Measurements from ENCODE around the gene STK11.

STK11 gene

DNA sequence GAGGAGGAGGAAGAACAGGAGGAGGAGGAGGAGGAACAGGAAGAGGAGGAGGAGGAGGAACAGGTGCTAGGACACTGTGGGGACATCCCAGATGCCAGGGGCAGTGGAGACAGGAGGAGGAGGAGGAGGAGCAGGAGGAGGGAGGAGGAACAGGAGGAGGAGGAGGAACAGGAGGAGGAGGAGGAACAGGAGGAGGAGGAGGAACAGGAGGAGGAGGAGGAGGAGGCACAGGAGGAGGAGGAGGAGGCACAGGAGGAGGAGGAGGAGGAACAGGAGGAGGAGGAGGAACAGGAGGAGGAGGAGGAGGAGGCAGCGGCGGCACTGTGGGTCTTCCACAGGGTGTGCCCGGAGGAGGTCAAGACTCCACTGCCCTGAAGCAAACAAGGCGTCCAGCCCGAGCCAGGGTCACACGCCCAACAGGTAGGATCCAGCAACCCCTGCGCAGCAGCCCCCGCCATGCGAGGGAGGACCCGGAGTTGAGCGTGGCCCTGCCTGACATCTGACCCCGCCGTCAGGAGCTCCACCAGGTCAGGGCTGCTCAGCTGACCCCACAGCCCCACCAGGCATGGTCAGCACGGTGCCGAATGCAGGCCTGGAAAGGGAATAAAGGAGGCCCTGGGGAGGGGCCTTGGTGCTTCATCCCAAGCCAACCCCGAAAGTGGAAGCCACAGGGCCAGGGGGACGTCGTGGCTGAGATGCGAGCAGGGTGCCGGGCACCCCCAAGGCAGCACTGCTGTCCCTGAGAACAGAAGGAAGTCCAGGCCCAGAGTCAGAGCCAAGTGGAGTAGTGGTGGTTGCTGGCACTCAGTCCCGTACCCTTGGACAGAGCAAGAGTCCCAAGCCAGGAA lies 40.7 kb upstream of the STK11 start:
- ChIA-PET POLR2A (no interaction called here), CTCF (no interaction called here)
- TF ChIP-seq, protein P1, sequence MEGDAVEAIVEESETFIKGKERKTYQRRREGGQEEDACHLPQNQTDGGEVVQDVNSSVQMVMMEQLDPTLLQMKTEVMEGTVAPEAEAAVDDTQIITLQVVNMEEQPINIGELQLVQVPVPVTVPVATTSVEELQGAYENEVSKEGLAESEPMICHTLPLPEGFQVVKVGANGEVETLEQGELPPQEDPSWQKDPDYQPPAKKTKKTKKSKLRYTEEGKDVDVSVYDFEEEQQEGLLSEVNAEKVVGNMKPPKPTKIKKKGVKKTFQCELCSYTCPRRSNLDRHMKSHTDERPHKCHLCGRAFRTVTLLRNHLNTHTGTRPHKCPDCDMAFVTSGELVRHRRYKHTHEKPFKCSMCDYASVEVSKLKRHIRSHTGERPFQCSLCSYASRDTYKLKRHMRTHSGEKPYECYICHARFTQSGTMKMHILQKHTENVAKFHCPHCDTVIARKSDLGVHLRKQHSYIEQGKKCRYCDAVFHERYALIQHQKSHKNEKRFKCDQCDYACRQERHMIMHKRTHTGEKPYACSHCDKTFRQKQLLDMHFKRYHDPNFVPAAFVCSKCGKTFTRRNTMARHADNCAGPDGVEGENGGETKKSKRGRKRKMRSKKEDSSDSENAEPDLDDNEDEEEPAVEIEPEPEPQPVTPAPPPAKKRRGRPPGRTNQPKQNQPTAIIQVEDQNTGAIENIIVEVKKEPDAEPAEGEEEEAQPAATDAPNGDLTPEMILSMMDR (IDR thresholded peaks at IDR 0.05; ENCODE audit: control extremely low read depth, extremely low read depth, low read depth, missing control alignments) = no peak
- no peak for DNase-seq (ENCODE audit: extremely low spot score)

DNA sequence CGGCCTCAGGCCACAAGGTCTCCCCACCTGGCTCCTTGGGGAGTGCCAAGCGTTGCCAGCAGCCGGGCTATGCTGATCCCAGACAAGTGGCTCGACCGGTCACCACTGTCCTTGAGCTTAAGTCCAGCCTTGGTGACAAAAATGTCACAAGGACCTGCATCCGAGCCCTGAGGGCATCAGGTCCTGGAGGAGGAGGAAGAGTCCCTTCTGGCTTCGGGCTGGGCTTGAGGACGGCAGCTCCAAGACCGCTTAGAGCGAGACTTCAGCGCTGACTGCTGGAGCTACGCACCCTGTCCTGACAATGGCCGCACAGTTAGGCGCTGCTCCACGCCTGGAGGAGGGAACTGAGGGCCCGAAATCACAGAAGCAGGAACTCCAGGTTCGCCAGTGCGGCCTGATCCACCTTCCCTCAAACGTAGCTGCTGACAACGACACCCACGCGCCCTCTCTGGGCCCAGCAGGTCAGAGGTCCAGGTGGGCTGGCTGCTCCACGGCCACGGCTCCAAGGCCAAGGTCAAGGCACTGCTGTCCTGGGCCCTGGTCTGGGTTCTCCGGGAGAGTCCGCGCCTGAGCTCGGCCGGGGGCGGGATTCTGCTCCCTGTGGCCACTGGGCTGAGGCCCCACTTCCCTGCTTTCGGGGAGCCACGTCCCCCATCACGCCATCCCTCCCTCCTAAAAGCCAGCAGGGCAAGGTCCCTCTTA lies 38.6 kb upstream of the STK11 start:
- TF ChIP-seq, protein P1 (IDR thresholded peaks at IDR 0.05; ENCODE audit: control extremely low read depth, extremely low read depth, low read depth, missing control alignments) = no peak
- POLR2A ChIA-PET = interaction anchor here (0.7 to 1.6 kb wide), 2 partner anchors 8 to 546 kb away, joined by 3 read pairs; no protein-coding TSS in a partner anchor
- no peak for DNase-seq (ENCODE audit: extremely low spot score)
- CTCF ChIA-PET = no interaction called here

DNA sequence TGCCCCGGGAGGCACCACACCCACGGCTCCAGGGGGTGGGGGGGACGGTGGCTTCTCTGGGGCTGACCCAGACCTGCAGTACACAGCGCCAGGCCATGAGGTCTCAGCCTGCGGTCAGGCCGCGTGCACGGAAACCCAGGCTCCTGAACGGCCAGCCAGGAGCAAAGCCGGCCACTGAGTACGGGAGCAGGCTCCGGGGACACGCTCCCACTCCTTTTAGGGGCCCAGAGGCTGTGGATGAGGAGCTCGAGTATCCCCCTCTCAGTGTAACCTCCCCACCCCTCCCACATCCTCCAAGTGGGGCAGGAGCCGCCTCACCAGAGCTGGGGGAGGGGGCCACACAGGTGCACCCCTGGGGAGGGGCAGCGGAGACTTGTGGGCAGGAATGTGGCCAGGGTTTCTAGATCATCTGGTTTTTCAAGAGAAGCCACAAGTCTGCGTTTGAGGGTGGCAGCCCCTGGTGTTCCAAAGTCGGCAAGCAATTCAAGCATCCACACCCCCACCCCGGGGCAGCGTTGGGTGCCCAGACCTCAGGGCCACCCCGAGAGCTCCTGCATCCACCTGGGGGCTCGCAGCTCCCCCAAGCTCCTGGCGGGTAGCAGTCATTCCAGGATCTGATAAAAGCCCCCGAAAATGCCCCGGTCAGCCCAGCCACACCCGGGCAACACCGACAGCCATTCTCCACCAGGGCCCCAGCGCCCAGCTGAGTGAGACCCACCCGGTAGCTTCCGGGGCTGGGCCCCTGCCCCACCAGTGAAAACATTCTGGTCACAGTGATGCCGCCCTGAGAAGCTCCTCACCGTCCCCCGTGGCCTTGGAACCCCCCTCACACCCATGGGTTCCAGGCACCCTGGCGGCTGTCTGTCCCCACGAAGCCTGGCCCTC lies 37.6 kb upstream of the STK11 start:
- ChIA-PET POLR2A (interaction anchor here (1.6 kb wide), 1 partner anchor 8 kb away, joined by 3 read pairs; no protein-coding TSS in a partner anchor), CTCF (no interaction called here)
- DNase-seq (ENCODE audit: extremely low spot score) = no peak
- TF ChIP-seq, protein P1 (IDR thresholded peaks at IDR 0.05; ENCODE audit: control extremely low read depth, extremely low read depth, low read depth, missing control alignments) = no peak

DNA sequence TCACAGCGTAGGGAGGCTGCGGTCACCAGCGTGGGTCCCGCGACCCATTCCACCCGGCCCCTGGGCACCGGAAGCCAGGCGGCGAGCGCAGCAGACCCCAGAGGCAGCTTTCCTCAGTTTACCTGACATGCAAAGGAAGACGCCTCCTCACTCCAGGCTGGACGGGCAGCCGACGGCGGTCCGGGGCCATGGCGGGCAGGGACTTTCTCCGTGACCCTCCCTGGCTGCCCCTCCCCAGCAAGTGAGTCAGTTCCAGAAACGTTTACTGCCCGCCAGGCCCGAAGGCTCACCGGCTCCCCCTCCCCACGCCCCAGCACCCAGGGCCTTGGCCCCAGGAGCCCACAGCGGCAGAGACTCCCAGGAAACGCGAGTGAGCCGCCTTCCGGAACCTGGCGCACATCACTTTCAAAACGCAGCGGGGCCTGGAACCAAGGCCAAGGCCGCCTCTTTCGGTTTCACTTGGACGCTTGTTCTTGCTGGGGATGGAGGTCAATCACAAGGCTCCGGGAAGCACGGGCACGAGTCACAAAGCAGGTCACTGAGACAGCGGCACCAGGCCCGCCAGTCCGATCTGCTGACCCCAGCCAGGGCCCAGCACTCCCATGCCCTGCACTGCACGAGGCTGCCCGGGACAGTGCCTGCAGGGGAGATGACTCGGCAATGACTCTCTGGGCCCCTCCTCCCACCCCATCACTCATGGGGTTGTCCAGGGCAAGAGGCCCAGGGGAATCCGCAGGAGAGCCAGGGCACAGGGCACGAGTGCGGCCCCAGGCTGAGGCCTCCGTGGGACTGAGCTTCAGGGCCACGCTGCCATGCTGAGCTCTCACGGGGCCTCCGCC lies 36.8 kb upstream of the STK11 start:
- DNase-seq (ENCODE audit: extremely low spot score) = no peak
- ChIA-PET CTCF (no interaction called here), POLR2A (no interaction called here)
- TF ChIP-seq, protein P1 (IDR thresholded peaks at IDR 0.05; ENCODE audit: control extremely low read depth, extremely low read depth, low read depth, missing control alignments) = no peak

DNA sequence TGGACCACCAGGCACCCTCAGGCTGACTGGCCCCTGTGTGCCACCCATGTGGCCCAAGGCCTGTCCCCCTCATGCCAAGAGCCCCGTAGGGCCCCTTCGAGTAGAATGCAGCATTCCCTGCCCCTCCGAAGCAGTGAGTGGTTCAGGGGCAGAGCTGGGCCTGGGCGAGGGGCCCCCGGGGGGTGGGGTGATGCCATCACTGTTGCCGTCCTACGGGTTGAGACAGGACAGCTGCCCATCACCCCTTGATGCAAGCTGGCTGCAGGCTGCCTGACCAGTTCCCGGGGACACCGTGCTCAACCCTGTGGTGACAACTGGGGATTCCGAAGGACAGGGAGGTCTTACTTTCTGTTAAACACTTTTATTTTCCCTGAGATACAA lies 36.2 kb upstream of the STK11 start:
- TF ChIP-seq, protein P1 (IDR thresholded peaks at IDR 0.05; ENCODE audit: control extremely low read depth, extremely low read depth, low read depth, missing control alignments) = no peak
- no peak for DNase-seq (ENCODE audit: extremely low spot score)
- ChIA-PET CTCF (no interaction called here), POLR2A (no interaction called here)
